DMS53 treated with DMSO at 0.1 percent for 48 hours (cell line): ENCODE results near the gene ATRAID.
"Not testable (repeated sequence)": the region's sequence is repeated elsewhere in the genome, so short reads cannot be mapped to it uniquely, and the experiment has no call there.

Experiments
- DNase-seq: peaks from one replicate; lab custom pipeline; 2025; ENCODE audit not compliant: unreplicated experiment; lab: John Stamatoyannopoulos, UW

The ATRAID gene, protein sequence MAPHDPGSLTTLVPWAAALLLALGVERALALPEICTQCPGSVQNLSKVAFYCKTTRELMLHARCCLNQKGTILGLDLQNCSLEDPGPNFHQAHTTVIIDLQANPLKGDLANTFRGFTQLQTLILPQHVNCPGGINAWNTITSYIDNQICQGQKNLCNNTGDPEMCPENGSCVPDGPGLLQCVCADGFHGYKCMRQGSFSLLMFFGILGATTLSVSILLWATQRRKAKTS

GRCh38 chr2:27211943-27212625 lies at the start of gene ATRAID, which contains the start of gene SLC5A6:
Gene ATRAID (plus strand): TSS chr2:27212041. CDS start chr2:27212369, 328 bp downstream.
Gene SLC5A6 (minus strand): TSS chr2:27212268. CDS start chr2:27207650, 4,618 bp downstream.
- peak; percentile 68 for DNase-seq

- DNase-seq: peak; percentile 45
These were observed 49.4 kb upstream of the ATRAID start for GRCh38 chr2:27162151-27163121.

DNA sequence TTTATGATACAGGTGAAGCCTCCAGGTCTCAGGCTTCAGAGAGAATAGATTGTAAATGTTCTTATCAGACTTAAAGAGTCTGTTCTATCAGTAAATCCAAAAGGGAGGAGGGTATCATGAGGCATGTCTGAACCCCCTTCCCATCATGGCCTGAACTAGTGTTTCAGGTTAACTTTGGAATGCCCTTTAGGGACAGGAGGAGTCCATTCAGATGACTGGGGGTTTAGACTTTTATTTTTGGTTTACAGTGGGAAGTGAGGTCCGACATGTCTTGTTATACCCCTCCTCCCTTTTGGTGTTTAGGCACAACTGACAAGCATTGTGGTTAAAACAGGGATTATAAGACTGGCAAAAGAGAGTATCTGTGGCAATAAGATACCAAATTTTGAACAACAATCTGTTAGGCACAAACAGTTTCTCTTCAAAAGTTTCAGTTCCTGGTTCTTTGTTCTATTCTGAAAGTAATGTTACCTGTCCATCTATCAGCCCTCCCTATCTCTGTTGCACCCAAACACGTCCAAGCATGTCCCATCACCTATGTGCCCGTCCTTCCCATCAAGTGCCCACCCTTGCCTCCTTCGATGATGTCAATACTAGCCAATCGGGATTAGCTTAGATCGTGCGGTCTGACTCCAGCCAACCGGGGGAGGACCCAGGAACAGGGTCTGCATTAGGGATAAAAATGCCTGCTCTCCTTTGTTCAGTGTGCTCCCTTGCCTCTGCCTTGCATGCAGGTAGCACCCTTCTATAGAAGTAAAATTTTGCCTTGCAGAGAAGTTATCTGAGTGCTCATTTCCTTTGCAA lies 46.7 kb upstream of the ATRAID start:
- no peak for DNase-seq

- no peak for DNase-seq
These were observed 41.1 kb upstream of the ATRAID start for GRCh38 chr2:27170581-27171337.

GRCh38 chr2:27171351-27171848 lies 40.4 kb upstream of the ATRAID start:
- DNase-seq: no peak

DNA sequence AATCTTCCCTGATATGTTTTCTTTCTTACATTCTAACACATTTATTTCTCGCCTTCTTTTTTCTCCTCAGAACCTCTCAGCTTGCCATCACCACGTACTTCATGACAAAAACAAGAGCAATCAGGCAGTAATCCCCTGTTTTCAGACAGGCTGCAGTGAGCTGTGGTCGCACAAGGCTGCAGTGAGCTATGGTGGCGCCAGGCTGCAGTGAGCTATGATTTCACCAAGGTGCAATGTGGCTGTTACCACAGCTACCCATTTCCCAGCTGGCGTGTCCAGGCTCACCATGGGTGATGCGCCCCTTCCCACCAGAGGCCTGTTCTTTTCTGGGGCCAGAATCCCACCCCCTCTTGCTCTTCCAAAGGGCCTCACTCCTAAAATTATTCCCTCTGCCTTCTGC lies 37.2 kb upstream of the ATRAID start:
- no peak for DNase-seq

- DNase-seq: no peak
These were observed 36.5 kb upstream of the ATRAID start for GRCh38 chr2:27175330-27175729.

GRCh38 chr2:27175781-27176180 lies 36.1 kb upstream of the ATRAID start:
- not testable (repeated sequence) for DNase-seq

DNA sequence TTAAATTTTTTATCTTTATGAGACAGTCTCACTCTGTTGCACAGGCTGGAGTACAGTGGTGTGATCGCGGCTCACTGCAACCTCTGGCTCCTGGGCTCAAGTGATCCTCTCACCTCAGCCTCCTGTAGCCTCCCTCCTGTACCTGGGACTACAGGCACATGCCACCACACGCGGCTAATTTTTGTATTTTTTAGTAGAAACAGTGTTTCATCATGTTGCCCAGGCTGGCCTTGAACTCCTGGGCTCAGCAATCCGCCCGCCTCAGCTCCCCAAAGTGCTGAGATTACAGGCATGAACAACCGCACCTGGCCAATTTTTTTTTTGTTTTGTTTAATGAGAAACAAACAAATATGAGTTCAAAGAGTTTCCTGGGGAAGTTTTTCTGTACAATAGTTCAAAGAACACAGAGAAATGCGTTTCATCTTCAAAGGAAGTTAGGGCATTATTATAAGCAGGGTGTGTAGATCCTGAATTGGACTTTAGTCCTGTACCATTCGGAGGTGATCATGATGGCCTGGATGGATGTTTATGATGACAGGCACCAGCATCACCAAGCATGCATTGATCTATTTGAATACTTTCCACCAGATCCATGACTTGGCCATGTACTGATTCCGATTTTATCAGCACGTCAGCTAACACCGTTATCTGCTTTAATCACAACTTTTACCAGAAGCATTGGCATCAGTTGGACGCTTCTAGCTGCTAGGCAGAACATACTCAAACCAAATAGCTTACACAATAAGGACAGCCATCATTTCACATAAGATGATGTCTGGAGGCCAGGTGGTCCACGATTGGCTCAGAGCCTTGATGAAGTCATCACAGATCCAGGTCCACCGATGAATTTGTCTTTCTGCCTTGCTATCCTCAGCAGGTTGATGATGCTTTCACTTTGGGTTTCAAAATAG lies 34.1 kb upstream of the ATRAID start:
- DNase-seq: no peak

DNA sequence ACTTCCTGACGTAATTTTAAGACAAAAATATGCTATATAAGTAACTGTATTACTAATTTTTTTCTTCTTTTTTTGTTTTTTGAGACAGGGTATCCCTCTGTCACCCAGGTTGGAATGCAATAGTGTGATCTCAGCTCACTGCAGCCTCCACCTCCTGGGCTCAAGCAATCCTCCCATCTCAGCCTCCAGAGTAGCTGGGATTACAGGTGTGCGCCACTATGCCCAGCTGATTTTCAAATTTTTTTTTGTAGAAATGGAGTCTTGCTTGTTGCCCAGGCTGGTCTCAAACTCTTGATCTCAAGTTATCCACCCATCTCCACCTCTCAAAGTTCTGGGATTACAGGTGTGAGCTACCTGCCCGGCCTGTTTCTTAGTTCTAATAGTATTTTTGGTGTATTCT lies 33.4 kb upstream of the ATRAID start:
- no peak for DNase-seq

DNA sequence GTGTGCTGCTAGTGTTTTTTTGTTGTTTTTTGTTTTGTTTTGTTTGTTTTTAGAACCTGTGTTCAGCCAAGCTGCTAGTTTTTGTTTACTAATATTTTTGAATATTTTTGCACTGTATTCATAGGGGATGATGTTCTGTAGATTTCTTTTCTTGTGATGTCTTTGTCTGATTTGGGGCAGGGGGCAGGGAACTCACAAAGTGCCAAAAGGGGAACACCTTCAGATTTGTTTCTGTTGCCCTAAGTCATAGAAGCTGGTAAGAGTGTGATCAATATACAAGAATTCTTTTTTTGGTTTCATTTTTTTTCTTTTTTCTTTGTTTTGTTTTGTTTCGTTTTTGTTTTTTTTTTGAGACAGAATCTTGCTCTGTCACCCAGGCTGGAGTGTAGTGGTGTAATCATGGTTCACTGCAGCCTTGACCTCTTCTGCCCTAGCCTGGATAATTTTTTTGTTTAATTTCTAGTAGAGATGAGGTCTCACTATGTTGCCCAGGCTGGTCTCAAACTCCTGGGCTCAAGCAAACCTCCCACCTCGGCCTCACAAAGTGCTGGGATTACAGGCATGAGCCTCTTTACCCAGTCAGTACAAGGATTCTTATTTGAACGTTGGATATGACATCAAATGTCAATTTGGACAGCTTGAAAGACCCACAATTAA lies 32.4 kb upstream of the ATRAID start:
- no peak for DNase-seq

DNA sequence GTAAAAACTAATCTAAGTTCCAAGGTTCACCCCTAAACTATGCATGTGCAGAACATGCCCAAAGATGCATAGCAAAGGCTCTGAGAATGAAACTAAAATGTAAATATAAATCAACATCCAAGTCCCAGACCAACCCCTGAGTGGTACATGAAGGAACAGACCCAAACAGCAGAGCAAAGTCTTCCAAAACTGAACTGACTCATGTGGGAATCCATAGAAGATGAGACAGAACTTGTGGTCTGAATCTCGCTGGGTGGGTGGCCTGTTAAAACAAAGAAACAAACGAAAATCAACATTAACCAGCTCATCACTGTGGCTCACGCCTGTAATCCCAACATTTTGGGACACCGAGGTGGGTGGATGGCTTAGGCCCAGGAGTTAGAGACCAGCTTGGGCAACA lies 29.5 kb upstream of the ATRAID start:
- no peak for DNase-seq

DNA sequence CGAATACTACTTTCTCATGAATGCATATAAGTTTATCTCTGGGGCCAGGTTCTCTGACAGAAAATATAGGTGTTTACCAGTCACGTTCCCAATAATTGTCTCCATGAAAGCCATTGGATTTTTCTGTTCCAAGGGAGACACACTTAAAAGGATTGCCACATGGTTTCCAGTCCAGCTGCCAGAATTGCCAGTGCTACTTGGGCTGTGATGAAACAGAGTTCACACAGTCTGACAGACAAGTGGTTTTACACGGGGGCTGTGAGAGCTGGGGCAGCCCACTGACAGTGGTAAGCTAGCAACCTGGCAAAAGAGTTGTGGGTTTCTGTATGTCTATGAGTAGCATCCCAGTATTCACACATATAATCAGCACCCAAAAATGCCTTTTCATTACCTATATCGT lies 27.7 kb upstream of the ATRAID start:
- DNase-seq: no peak

- no peak for DNase-seq
These were observed 26.4 kb upstream of the ATRAID start for GRCh38 chr2:27185331-27186026.

- DNase-seq: no peak
These were observed 25.1 kb upstream of the ATRAID start for GRCh38 chr2:27186613-27187345.

GRCh38 chr2:27189989-27190388 lies 21.9 kb upstream of the ATRAID start:
- DNase-seq: no peak
